Neural progenitor cell (in vitro differentiated cells): ENCODE results near the gene ZNF771.

Experiments used
- CTCF ChIP-seq: fragments of 200-600 bp; sonication (generic); IDR thresholded peaks from 2 replicates; pipeline ENCODE4 v1.5.1; 2017; ENCODE audit warnings: antibody characterized with exemption, mild to moderate bottlenecking
- EZH2 ChIP-seq: fragments of 200-600 bp; sonication (generic); IDR thresholded peaks from 2 replicates; pipeline ENCODE4 v1.6.1; 2017; ENCODE audit warnings: antibody characterized with exemption, mild to moderate bottlenecking, moderate library complexity
- EZH2phosphoT487 ChIP-seq: fragments of 200-600 bp; sonication (generic); IDR thresholded peaks from 2 replicates; pipeline ENCODE4 v1.6.1; 2017; ENCODE audit warnings: antibody characterized with exemption

GRCh38 chr16:30372725-30373124 lies 34.7 kb upstream of the ZNF771 start:
- no peak for TF ChIP-seq CTCF
- TF ChIP-seq EZH2phosphoT487, result no peak
- no peak for TF ChIP-seq EZH2
